ENCODE results near the gene PDE6D.

DNA sequence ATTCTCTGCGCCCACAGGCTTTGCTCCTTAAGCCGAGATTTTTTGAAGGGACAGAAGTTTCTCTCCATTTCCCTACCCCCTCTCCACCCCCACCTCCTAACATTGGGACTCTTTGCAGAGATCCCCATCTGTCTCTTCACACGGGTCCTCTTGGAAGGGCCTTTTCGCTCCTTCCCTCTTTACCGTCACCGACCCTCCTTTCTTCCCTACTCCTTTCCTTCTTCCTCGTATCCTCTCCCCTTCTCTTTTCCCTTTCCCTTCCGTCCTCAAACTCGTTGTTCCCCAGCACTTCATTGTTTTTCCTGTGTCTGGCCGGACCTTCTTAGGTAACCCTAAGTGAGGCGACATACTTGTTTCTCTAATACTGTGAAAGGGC, 5.8 kb upstream of the PDE6D start:
- TF ChIP-seq CTCF (IDR thresholded peaks at IDR 0.05) (no peak), POLR2A (IDR thresholded peaks at IDR 0.05) (no peak)
